Measurements from ENCODE around the gene SPSB1. TPM values are rescaled to one million over a fixed set of nuclear protein-coding genes. Genes with fewer than 3 reads are reported as not detected.

SPSB1 gene
- total RNA-seq, 1 experiment from 2014 or later, result 2.9 TPM

GRCh38 chr1:9251501-9251900 lies 41.2 kb upstream of the SPSB1 start:
- Histone ChIP-seq H3K9me3 (ENCODE audit: control insufficient read depth, low read depth, low read length) (no peaks in the 10 kb centered on the region), H3K27me3 (ENCODE audit: insufficient read depth, low read length) (no peaks in the 10 kb centered on the region), H3K14ac (ENCODE audit: insufficient read depth, low read length) (no peak overlapping the region; the same call in 1 of the 2 replicates), H4K20me1 (ENCODE audit: control insufficient read depth, insufficient read depth, insufficient read length) (no peaks in the 10 kb centered on the region), H2AK5ac (ENCODE audit: insufficient read length, low read length) (no peak overlapping the region), H2AFZ (ENCODE audit: low read length) (no peak overlapping the region), H4K5ac (ENCODE audit: insufficient read length, low read depth, low read length) (no peak overlapping the region), H3K9ac (ENCODE audit: extremely low read depth, insufficient read length, low read length) (no peak overlapping the region), H3K4me1 (ENCODE audit: insufficient read depth, low read length) (peaks cover 7% of the 10 kb centered on the region), H3K79me2 (ENCODE audit: insufficient read depth, low read length) (no peaks in the 10 kb centered on the region), H2BK20ac (ENCODE audit: low read depth, low read length, poor library complexity, severe bottlenecking) (no peak overlapping the region), H3K27ac (ENCODE audit: insufficient read length, low read depth, low read length) (no peak overlapping the region), H2BK5ac (ENCODE audit: insufficient read length, low read length) (no peak overlapping the region), H4K91ac (ENCODE audit: insufficient read length, low read depth, low read length) (no peak overlapping the region), H2BK120ac (ENCODE audit: low read depth, low read length, poor library complexity, severe bottlenecking) (no peak overlapping the region), H2BK12ac (ENCODE audit: insufficient read length, low read depth, low read length) (no peak overlapping the region), H3K4me2 (ENCODE audit: insufficient read depth, insufficient read length, low read length) (no peak overlapping the region), H3K18ac (ENCODE audit: insufficient read length, low read depth, low read length) (no peak overlapping the region), H3T11ph (ENCODE audit: low read length) (no peak overlapping the region), H3K23me2 (ENCODE audit: insufficient read length, low read depth, low read length, poor library complexity, severe bottlenecking) (peaks cover 4% of the 10 kb centered on the region), H2BK15ac (ENCODE audit: low read depth, low read length) (no peak overlapping the region), H4K8ac (replicated peaks; ENCODE audit: insufficient read length, low read depth, low read length) (no peak overlapping the region), H3K56ac (ENCODE audit: insufficient read length, low read depth, low read length) (no peak overlapping the region), H3K4ac (ENCODE audit: low read depth, low read length) (no peak overlapping the region), H3K79me1 (ENCODE audit: insufficient read depth, low read depth, low read length, poor library complexity, severe bottlenecking) (no peaks in the 10 kb centered on the region), H3K23ac (ENCODE audit: insufficient read length, low read depth, low read length) (no peak overlapping the region)
- H3K4me3 Mint-ChIP-seq, result peak overlapping the region in 1 of 2 experiments; percentile 4; a peak in 1 of 5 replicates
- no peak for DNase-seq
- H3K36me3 Mint-ChIP-seq (ENCODE audit: insufficient read depth in 1 of 3, low read depth in 3 of 3), result no peaks in the 10 kb centered on the region; a peak in 1 of 7 replicates
- no peaks in the 10 kb centered on the region for H3K27me3 Mint-ChIP-seq (ENCODE audit: low read depth)
- no peak for TF ChIP-seq CTCF (conservative IDR thresholded peaks at IDR 0.05)
- peak overlapping the region in 1 of 3 experiments; percentile 40; a peak in 1 of 7 replicates for H3K27ac Mint-ChIP-seq
- H3K9me3 Mint-ChIP-seq, result no peaks in the 10 kb centered on the region
- no CpG with 5 or more reads among the region's 6 CpGs for WGBS (ENCODE audit: extremely low coverage, insufficient read length, low lambda C conversion rate)
- peaks cover 36 to 65% of the 10 kb centered on the region in 2 experiments for H3K4me1 Mint-ChIP-seq

Measured in H9 (cell line).